Superior temporal gyrus (tissue), 1 donor: ENCODE data around the gene RRAD.
A peak's percentile ranks its signal among the peaks of the same experiment; 100 is the strongest.
"Not testable (repeated sequence)": the region's sequence is repeated elsewhere in the genome, so short reads cannot be mapped to it uniquely, and the experiment has no call there.

Experiments used
- DNase-seq: peaks from one replicate; pipeline ENCODE4 v3.0.0-alpha.2; 2016; ENCODE audit errors: extremely low spot score

RRAD gene

DNA sequence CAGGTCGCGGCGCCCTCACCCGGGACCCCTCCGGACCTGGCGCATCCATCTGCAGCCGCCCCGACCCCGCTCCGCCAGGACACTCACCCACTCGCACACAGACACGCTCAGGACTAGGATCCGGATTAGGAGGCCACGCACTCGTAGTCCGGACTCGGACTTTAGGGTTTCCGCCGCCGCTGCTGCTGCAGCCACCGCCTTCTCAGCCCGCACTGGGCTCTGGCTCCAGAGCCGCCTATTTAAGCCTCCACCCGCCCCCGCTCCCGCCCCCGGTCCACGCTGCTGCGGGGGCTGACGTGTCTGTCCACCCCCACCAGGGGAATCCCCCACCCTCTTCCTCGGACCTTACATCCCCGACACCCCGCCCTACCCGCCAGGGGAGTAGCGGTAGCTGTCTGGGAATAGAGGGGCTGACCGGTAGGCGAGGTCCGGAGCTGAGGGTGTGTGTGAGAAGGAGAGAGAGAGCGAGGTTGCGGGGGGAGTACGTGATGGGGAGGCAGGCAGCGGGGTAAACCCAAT lies at the start of gene RRAD:
Gene RRAD (minus strand): TSS at position 214 of the 519 bp plus-strand sequence. CDS start 356 bp downstream, outside the sequence.
- DNase-seq = no peak

DNA sequence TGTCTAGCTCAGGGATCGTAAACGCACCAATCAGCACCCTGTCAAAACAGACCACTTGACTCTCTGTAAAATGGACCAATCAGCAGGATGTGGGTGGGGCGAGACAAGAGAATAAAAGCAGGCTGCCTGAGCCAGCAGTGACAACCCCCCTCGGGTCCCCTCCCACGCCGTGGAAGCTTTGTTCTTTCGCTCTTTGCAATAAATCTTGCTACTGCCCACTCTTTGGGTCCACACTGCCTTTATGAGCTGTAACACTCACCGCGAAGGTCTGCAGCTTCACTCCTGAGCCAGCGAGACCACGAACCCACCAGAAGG lies 49.6 kb upstream of the RRAD start:
- not testable (repeated sequence) for DNase-seq

- DNase-seq = not testable (repeated sequence)
Measured at GRCh38 chr16:66974156-66974931, 49.0 kb upstream of the RRAD start.

DNA sequence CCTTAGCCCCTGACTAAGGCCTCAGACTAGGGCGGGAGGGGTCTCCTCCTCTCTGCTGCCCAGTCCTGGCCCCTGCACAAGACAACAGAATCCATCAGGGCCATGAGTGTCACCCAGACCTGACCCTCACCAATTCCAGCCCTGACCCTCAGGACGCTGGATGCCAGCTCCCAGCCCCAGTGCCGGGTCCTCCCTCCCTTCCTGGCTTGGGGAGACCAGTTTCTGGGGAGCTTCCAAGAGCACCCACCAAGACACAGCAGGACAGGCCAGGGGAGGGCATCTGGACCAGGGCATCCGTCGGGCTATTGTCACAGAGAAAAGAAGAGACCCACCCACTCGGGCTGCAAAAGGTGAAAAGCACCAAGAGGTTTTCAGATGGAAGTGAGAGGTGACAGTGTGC lies 48.4 kb upstream of the RRAD start:
- no peak for DNase-seq

DNA sequence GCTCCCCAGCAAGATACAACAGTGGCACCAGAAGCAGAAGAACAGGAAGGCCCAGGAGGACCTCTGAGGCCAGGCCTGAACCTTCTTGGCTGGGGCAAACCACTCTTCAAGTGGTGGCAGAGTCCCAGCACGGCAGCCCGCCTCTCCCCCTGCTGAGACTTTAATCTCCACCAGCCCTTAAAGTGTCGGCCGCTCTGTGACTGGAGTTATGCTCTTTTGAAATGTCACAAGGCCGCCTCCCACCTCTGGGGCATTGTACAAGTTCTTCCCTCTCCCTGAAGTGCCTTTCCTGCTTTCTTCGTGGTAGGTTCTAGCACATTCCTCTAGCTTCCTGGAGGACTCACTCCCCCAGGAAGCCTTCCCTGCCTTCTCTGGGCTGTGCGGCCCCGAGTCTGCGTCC lies 47.6 kb upstream of the RRAD start:
- no peak for DNase-seq

- DNase-seq = no peak
Measured at GRCh38 chr16:66970775-66971720, 45.7 kb upstream of the RRAD start.

- no peak for DNase-seq
Measured at GRCh38 chr16:66968847-66969246, 43.5 kb upstream of the RRAD start.

- no peak for DNase-seq
Measured at GRCh38 chr16:66964049-66964448, 38.7 kb upstream of the RRAD start.

GRCh38 chr16:66961914-66962313 lies 36.6 kb upstream of the RRAD start:
- DNase-seq = no peak

GRCh38 chr16:66961065-66961744 lies 35.9 kb upstream of the RRAD start, which contains the start of gene CES3:
CES3 (plus strand) TSS chr16:66961266; CDS start chr16:66961308, 42 bp downstream.
- peak; percentile 58 for DNase-seq

DNA sequence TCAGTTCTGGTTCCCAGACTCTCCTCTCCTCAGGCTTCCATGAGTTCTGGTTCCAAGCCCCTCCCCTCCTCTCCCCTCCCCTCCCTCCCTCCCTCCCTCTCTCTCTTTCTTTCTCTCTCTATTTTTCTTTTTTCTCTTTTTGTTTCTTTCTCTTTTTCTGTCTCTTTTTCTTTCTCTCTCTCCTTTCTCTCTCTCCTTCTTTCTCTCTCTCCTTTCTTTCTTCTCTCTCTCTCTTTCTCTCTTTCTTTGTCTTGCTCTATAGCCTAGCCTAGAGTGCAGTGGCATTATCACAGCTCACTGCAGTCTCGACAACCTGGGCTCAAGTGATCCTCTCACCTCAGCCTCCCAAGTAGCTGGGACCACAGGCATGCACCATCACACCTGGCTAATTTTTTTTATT lies 34.9 kb upstream of the RRAD start:
- DNase-seq = no peak

DNA sequence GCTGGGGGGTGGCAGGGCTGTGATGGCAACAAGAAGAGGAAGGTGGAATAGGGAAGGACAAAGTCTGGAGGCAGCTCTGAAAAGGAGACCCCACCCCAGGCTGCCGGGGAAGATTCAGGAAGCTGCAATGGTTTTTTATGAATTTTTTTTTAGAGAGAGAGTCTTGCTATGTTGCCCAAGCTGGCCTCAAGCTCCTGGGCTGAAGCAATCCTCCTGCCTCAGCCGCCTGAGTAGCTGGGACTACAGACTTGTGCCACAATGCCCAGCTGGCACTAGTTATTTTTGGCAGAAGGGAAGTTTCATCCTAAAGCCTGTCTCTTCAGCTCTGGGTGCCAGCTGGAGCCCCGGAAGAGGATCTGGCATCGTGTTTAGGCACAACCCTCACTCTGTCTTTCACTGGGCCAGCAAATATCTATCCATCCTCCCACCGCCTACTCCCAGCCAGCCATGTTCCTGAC lies 34.4 kb upstream of the RRAD start:
- peak; percentile 68 for DNase-seq

DNA sequence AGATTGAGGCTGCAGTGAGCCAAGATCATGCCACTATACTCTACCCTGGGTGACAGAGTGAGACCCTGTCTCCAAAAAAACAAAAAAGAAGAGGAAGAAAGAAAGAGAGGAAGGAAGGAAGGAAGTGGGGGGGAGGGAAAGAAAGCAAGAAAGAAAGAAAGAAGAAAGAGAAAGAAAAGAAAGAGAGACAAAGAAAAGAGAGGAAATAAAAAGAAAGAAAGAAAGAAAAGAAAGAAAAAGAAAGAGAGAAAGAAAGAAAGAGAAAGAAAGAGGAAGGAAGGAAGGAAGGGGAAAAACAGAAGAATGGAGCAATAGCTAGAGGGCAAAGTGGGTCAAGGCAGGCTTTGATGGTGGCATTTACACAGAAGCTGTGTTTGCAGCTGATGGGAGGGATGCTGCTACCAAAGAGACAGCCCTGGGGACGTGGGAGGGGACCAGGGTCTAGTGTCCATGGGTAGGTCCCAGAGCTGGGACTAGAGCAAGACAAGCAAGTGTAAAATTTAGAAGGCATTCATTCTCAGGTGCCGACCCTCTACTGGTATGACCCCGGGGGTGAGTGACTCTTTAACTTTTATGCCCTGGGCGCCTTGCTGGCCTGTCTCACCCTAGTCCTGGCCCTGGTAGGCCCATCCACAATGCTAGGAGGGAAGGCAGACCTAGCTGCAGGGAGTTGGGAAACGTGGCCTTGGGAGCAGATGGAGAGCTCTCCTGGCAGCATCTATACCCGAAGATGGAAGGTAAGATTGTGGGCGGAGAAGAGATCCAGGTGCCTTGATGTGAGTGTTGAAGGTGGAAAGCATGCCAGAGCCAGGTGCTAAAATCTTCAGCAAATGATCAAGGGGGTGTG lies 33.7 kb upstream of the RRAD start:
- no peak for DNase-seq

DNA sequence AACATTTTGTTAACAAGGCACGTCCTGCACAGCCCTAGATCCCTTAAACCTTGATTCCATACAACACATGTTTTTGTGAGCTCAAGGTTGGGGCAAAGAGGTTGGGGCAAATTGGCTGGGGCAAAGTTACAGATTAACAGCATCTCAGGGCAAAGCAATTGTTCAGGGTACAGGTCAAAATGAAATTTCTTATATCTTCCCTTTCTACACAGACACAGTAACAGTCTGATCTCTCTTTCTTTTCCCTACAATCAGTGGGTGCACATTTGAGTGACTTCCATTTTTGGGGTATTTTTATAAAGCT lies 30.8 kb upstream of the RRAD start:
- not testable (repeated sequence) for DNase-seq

- DNase-seq = not testable (repeated sequence)
Measured at GRCh38 chr16:66955363-66956153, 30.2 kb upstream of the RRAD start.

- peak; percentile 90 for DNase-seq
Measured at GRCh38 chr16:66954097-66954659, 28.8 kb upstream of the RRAD start.

DNA sequence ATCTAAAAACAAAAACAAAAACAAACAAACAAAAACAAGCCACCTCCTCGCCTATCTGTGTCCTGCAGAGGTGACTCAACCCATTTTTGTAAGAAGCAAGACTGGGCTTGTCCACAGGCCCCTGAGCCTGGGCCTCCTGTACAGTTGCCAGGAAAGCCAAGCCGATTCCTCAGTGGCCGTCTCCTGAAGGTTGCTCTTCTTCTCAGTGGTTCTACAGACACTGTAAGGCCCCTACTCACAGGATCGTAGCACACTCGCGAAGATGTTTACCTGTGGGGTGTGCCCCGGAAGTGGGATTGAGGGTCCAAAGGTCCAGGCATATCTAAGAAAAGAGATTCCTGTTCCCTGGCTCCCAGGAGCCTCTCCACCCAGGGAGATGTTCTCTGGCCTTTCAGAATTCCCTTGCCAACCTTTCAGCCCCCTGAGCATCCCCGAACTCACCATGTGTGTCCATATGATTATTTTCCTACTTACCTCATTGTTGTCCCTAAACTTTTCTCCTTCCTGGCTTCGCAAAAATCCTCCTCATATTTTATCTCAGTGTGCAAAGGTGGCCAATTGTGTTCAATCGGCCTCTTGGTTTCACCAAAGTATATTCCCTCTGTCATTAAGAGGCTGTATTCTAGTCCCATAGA lies 28.2 kb upstream of the RRAD start:
- DNase-seq = no peak

- DNase-seq = no peak
Measured at GRCh38 chr16:66952430-66953110, 27.2 kb upstream of the RRAD start.
